Fibroblast of skin of back (primary cell): ENCODE data around the gene SEMA4G. TPM values are rescaled to one million over a fixed set of nuclear protein-coding genes. Genes with fewer than 3 reads are reported as not detected.

ENCODE experiments used
- DNase-seq: peaks from one replicate; pipeline ENCODE4 v3.0.0-alpha.2; 2013
- polyA plus RNA-seq, 2 experiments: library from polyadenylated mRNA; unstranded; fragments of 120-200 nt; gene quantifications; one replicate each; pipeline ENCODE4 v1.2.1, GENCODE V29; 2013; ENCODE audit not compliant: insufficient read length in 2 of 2

The SEMA4G gene, protein sequence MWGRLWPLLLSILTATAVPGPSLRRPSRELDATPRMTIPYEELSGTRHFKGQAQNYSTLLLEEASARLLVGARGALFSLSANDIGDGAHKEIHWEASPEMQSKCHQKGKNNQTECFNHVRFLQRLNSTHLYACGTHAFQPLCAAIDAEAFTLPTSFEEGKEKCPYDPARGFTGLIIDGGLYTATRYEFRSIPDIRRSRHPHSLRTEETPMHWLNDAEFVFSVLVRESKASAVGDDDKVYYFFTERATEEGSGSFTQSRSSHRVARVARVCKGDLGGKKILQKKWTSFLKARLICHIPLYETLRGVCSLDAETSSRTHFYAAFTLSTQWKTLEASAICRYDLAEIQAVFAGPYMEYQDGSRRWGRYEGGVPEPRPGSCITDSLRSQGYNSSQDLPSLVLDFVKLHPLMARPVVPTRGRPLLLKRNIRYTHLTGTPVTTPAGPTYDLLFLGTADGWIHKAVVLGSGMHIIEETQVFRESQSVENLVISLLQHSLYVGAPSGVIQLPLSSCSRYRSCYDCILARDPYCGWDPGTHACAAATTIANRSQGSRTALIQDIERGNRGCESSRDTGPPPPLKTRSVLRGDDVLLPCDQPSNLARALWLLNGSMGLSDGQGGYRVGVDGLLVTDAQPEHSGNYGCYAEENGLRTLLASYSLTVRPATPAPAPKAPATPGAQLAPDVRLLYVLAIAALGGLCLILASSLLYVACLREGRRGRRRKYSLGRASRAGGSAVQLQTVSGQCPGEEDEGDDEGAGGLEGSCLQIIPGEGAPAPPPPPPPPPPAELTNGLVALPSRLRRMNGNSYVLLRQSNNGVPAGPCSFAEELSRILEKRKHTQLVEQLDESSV
- polyA plus RNA-seq (2013, experiment 1 of 2; ENCODE audit: insufficient read length) = 6.4 TPM
- 12.8 TPM for polyA plus RNA-seq (2013, experiment 2 of 2; ENCODE audit: insufficient read length)

DNA sequence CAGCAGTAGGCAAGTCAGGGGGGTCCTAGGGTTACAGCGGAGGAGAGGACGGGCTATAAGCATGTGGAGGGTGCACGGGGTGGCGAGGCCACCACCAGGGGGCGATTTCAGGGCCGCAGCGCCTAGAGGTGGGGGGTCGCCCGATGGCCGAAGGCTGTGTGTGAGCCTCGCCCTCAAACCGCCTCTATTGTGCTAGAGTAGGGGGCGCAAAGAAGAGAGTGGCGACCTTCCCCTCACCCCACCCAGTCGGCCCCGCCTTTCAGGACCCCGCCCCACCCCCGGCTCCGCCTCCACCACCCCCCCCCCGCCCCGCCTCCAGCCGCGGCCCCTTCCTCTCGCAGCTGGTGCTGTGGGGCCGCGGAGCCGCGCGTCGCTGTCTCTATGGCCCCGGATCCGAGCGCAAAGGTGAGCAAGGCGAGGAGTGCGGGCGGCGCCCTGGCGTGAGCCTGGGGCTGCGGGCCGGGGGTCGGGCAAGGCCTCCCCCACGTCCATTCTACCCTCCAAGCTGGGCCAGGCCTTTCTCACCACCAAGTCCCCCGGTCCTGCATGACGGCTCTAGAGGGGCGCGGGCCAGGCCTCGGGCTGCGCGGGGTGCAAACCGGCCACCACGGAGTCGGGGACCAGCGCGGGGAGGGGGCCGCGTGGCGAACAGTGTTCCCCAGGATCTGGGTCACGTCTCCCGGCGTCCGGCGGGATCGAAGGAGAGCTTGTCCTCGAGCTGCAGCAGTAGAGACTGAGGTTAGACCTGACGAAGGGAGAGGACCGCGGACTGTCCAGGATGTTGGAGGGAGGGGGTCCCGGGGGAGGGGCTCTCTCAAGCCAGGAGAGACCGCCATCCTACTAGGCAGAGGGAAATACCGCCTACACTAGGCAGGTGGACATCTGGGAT lies at the start of gene SEMA4G:
Gene SEMA4G, plus strand, starts transcription at position 318 of the 889 bp plus-strand sequence. CDS start 3,409 bp downstream, outside the sequence.
- peak; percentile 21 for DNase-seq

DNA sequence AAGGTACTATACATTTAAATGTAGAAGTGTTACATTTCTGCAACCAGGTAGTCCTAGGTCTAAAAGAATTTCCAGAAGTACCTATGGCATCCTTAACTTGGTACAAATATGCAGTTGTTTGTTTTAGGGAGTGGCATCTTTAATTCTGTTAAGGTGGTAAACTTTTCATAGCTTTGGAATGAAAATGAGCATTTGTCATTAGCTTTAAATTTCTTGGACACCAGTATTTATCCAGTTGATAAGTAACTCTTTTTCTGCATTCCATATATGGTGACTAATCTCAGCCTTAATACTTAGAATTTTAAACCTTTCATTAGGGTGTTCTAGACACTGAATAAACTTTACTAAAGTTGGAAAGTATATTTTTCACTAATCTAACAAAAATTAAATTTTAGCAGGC lies 45.7 kb upstream of the SEMA4G start:
- DNase-seq = no peak

DNA sequence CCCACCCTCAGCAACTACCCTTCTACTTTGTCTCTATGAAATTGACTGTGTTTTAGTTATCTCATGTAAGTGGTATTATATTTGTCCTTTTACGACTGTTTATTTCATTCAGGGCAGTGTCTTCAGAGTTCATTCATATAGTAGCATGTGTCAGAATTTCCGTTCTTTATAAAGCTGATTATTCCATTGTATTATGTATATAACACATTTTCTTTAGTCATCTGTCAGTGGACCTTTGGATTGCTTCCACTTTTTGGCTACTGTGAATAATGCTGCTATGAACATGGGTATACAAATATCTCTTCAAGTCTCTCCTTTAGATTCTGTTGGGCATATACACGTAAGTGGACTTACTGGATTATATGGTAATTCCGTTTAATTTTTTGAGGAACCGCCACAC lies 42.0 kb upstream of the SEMA4G start:
- no peak for DNase-seq

DNA sequence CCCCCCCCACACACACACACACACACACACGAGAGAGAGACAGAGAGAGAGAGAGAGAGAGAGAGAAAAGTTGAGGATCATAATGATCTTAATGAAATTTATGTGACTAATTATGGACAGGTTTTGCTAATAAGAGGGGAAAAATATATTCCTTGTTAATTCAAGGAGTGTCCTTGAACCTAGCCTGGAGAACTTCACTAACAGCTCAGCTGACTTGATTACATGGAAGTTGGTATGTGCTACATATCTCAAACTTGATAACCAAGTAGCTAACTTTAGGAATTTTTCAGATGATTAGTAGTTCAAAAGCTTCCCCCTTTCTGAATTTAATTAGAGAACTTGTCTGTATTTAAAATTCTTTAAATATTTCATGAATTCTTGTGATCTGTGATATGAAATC lies 41.3 kb upstream of the SEMA4G start:
- DNase-seq = no peak

DNA sequence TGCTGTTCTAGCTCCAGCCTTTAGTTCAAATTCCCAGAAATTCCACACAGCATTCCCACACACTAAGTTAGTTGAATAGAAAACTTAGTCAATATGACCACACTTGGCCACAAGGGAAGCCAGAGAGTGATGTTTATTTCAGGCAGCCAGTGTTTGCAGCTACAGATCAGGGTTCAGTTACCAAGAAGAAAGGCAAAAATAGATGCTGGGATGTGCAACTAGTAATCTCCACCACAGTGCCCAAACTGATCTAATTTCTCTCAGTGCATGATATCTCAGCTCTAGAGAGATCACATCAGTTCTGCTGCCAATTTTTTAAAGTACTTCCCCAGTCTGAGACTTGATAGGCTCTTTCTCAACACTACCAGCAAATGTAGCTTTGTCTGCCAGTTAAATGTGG lies 38.9 kb upstream of the SEMA4G start:
- DNase-seq = no peak

DNA sequence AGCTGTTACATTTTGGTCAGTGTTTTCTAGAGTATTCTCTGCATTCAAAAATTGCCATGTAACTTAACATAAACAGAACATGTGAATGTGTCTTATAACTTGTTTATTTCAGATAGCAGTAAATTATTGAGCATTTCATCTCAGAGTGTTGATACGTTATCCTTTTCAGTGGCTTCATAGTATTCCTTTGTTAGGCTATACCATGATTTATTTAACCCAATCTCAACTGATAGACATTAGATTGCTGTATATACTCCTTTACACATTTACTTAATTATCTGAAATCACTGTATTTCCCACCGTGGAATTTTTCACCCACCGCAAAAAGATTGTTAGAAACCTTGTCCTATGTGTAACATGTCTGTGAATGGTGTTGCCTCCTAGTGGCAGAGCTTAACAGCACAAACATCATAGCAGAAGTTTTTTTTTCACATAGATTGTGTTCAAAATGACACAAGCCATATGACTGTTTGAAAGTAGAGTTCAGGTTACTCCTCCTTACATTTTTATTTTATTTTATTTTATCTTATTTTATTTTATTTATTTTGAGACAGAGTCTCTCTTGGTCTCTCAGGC lies 35.1 kb upstream of the SEMA4G start:
- DNase-seq = peak; percentile 14

DNA sequence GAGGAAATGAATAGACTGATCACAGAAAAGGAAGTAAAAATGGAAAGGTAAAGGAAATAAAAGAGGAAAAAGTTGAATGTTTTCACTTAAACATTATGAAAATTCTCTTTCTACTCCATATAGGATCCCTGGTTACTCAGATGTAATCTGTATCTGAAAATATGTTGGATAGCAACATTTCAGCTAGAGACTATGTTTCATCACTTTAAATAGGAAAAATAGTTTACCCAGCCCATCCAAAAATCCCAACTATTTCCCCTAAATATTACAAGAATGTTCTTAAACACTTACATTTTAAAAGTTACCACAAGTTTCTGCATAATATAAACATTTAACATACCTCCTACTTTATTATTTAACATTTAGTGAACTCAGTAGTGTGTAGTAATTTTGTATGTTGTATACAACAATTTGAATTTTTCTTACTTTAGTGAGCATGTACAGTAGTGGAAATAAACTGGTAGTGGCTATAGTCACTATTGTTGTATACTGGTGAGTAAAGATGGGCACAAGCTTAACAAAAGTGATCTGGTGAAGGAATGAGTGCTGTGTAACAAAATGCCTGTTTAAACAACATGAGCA lies 29.4 kb upstream of the SEMA4G start:
- DNase-seq = peak; percentile 70

DNA sequence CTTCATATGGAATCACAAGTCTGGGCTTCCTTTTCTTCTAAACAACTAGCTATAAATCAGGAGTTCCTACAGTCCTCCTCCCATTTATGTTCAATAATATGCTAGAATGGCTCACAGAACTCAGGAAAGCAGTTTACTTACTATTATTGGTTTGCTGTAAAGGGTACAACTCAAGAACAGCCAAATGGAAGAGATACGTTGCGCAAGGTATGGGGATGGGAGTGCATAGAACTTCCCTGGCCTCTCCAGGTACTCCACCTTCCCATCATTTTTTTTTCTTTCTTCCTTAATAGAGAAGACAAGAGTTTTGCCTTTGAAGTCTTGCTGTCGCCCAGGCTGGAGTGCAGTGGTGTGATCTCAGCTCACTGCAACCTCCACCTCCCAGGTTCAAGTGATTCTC lies 27.1 kb upstream of the SEMA4G start:
- DNase-seq = no peak

DNA sequence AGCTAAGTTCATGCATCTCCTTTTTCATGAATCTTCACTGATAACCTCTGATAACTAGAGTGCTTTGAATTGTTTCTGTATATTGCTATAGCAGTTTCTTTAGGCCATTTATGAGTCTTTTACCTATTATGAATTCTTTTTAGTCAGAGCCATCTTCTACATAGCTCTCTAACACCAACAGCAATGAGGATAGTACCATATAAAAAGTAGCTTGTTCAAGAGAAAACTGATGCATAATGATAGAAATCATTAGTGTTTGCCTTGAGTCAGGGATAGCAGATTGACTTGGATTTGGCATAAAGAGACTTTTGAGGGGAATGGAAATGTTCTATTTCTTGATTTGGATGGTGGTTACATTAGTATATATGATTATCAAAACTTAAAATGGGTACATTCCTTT lies 25.8 kb upstream of the SEMA4G start:
- no peak for DNase-seq

DNA sequence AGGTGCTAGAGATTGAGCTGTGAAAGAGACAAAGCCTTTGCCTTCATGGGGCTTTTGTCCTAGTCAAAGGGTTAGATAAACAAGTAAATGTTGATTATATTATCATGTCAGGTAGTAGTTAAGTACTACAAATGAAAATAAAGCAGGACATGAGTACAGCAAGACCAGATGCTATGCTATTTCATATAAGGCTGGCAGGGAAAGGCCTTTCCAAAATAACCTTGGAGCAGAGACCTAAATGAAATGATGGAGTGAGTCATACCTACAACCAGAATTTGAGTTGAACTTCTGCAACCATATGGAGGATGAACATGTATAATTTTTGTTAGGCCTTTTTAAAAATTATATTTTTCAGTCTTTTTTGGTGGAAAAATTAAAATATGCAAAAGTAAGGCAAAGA lies 23.6 kb upstream of the SEMA4G start:
- DNase-seq = no peak

DNA sequence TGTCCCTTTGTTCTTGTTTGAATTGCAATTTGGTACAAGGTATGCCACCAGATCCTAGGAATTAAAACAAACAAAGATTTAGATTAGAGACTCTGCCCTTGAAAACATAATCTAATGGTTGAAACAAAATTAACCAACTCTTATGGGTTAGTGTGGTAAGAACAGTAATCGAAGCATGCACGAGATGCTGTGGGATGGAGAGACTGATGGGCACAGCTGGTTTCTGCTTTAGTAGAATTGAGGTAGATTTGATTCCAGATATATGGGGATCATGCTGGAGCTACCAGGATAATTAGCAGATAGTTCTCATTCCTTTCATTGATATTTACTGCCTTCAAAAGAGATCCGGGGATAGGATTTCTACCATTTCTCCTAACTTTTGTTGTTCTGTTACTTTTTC lies 20.4 kb upstream of the SEMA4G start:
- DNase-seq = no peak

DNA sequence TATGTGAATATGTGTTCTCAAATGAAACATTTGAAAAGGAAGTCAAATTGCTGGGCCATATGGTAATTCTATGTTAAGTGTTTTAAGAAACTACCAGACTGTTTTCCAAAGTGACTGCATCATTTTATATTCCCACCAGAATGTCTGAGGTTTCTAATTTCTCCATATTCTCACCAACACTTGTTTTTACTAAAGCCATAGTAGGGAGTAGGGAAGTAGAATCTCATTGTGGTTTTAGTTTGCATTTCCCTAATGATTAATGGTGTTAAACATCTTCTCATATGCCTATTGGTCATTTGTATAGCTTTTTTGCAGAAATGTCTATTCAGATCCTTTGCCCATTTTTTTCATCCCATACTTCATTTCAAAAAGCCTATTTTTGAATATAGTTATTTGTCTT lies 9.1 kb upstream of the SEMA4G start:
- no peak for DNase-seq

DNA sequence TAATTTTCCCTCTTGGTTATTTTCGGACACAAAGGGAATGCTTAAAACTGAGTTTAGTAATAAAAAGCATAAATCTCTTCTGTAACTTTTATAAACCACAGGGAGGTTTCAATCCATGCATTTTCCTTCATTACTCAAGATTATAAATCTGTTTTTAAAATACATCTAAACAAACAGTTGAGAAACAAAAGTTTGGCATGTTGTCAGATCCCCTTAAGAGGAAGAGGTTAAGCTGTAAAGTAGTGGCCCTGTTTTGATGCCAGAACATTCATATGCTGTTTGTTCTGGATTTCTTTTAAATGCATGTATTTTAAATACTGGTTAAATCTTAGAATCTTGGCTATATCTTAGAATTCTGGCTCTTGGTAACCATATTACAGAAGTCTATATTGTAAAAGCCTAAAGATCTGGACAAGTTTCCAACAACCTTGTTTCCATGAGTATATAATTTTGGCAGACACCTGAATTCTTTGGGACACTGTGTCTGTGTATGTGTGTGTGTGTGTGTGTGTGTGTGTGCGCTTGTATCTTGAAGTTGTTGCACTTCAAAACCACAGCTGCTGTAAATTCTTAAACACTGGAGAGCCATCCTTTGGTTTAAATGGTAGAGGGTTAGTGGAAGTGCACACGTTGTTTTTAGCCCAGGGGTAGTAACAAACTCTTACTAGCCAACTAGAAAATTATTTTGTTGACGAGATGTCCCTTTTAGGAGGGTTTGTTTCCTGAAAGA lies 6.8 kb upstream of the SEMA4G start:
- DNase-seq = no peak

DNA sequence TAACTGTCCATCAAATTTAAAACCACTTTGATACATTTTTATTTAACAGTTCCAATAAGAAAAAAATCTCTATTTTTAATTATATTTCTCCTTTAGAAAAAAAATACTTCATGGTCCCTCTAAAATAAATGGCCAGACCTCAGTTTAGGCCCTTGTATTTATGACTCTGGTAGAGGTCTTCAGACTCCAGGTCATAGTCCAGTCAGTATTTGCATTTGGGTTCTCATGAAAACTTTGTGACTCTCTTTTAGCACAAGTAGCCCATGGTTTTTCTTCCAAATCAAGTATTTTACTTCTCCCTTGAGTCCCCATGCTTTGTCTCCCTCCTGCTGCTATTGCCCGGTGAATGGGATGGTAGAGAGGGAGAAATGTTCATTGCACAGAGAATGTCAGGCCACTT lies 5.5 kb upstream of the SEMA4G start:
- no peak for DNase-seq

DNA sequence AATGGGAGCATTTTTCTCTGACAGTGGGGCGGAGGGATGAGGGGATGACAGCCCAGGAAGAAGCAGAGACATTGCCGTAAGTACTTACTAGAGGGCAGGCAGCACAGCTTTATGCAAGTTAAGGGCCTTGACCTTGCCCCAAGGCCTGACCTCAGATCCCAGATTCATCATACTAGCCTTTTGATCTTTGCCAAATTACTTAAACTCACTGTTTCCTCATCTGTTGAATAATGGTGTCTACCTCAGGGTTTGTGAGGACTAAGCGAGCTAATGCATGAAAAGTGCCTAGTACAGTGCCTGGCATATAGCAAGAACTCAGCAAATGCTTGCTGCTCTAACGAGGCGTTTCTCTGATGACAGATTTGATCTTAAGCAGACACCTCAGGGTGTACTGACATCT lies 3.5 kb upstream of the SEMA4G start:
- no peak for DNase-seq

DNA sequence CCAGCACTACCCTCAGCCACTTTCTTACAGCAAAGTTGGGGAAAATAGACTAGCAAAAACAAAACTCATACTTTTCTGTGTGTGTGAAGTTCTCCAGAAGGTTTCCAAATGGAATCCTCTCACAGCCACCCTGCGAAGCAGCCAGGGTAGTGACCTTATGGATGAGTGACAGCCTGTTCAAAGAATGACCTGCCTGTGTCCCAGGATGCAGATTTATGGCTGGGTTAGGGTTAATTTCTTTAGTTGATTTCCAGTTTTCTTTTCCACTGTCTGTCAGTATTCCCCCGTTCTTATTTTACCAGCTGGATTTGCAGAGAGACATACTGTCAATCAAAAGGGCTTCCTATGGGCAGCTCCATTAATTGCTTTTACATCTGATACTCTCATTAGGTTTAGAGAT lies 2.4 kb upstream of the SEMA4G start:
- DNase-seq = no peak

DNA sequence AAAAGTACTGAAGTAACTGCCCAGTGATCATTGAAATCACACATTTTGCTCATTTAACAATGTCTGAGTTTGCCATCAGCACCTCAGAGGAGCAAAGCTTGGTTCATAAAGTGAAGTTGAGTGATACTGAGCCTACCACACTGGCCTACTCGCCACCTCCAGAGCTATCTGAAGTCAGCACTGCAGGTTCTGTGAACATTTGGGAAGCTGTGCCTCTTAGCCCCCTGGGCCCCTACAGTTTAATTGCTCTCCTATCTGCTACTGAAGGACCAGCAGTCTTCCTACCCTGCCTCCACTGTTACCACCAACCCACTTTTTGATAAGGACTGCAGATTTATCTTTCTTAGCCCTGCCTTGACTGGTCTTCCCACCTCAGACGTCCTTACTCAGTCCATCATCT lies 2.0 kb upstream of the SEMA4G start:
- no peak for DNase-seq

DNA sequence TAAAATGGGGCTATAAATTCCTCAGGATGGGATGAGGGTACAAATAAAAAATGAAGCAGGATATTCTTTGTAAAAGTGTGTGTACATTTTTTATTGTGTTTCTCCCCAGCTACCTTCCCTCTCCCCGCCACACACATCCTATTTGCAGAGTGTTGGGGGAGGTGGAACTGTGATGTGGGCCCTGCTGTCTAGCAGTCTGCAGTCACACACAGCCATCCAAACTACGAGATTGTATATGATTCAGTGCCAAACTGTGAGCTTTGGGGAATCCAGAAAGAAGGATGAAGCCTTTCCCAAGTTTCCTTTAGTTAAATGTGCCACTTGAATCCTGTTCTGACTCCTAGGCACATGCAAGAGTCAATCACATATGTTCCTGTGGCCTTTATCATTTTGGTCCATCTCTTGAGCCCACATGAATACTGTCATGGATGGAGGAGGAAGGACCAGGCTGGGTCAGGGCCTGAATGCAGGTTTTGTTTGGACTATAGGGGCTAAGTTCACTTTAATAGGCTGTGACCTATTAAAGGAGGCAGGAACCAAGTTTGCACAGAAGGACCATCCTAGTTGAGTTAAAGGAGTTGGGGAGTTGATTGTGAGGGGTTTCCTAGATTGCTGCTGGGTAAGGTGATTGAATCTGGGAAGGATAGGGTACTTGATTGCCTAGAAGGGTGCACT lies 1.1 kb upstream of the SEMA4G start:
- no peak for DNase-seq

DNA sequence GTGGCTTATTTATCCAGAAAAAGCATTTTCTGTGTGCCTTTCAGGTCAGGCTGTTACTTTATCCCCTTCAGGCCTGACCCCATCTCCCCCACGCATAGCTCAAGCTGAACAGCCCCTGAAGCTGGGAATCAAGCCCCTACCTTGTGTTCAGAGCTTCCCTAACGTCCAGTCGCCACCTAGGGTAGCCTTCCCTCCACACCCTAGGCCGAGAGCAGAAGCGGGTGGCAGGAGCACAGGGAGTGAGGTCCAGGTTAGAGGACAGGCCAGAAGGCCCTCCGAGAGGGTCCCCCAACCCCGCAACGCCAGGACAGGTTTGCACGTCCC lies 479 bp upstream of the SEMA4G start:
- DNase-seq = no peak

DNA sequence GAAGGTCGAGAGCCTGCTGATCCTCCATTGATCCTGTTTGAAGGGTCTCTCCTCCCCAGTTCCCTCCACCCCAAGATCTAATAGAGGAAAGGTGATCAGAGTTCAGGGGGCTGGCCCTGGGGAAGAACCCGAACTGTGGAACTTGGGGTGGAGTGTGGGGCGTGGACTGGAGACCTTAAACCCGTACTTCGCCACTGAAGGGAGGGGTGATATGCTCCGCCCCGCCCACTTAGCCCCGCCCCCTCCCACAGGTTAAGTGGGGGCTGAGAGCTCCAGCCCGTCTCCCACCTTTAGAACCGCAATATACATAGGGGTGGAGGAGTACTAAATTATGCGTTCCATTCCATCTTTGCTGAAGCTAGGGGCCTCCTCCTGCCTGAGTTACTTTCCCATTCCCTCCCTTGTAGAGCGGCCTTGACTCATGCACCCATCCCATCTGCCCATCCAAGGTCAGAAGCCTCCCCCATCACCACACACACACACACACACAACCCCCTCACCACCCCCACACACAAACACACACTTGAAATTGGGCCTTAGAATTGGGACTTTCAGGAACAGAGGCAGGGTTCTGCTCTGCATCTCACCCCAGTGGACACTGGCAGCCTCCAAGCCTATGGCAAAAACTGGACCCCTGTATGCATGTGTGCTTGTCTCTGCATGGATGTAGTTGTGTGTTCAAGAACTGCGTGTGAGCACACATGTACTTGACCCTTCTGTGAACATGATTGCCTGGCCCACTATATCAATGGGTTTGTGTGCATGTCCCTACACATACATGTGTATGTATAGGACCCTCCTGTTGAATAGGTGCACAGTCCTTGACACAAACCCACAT lies 991 bp downstream of the SEMA4G start:
- no peak for DNase-seq
